ENCODE data around the gene BSCL2. TPM values are rescaled to one million over a fixed set of nuclear protein-coding genes. Genes with fewer than 3 reads are reported as not detected.
"Not testable (repeated sequence)": the region's sequence is repeated elsewhere in the genome, so short reads cannot be mapped to it uniquely, and the experiment has no call there.

Gene BSCL2
- total and polyA plus RNA-seq, 2 donors: 29.3 to 76.6 TPM

DNA sequence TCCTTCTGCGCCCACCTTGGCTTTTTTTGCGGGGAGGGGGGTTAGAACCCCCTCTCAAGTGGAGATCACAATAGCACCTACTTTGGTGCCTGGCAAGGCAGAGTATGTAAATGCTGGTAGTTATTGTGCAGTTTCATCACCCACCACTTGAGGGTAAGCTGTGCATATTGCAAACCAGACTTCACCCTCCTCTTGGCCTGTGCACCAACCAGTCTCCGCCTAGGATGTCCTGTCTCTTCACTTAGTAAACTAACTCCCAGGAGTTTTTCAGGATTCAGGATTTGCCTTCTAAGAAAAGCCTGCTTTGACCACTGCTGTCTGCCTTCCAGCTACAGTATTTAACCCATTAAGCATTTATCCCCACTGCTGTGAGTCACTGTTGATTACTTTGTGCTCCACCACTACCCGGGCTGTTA, 26.4 kb downstream of the BSCL2 start:
- H3K36me3 ChIP-seq (ENCODE audit: control insufficient read depth in 2 of 2, insufficient read depth in 2 of 2, low read length in 1 of 2): peaks cover 17 to 19% of the 10 kb centered on the region in 2 donors
- WGBS: 79% methylated on average over 4 of the region's 4 CpGs
- no peak overlapping the region for H3K4me3 ChIP-seq (ENCODE audit: low read length in 2 of 2)
- H3K27me3 ChIP-seq (ENCODE audit: control insufficient read depth in 2 of 2, insufficient read depth in 1 of 2, low read length in 1 of 2): no peaks in the 10 kb centered on the region
- H3K4me1 ChIP-seq (ENCODE audit: control insufficient read depth in 2 of 2, insufficient read depth in 2 of 2, low read length in 2 of 2): peaks cover 7 to 24% of the 10 kb centered on the region in 2 donors
- no peak overlapping the region for H3K27ac ChIP-seq (ENCODE audit: low read depth in 1 of 2, low read length in 1 of 2)
- peak in 6 of 9 donors; percentile 36 to 81 (median 54) for DNase-seq (ENCODE audit: low read depth in 6 of 9, low spot score in 9 of 9)
- no peaks in the 10 kb centered on the region for H3K9me3 ChIP-seq (ENCODE audit: control insufficient read depth in 2 of 2, insufficient read depth in 1 of 2, low read length in 1 of 2)

DNA sequence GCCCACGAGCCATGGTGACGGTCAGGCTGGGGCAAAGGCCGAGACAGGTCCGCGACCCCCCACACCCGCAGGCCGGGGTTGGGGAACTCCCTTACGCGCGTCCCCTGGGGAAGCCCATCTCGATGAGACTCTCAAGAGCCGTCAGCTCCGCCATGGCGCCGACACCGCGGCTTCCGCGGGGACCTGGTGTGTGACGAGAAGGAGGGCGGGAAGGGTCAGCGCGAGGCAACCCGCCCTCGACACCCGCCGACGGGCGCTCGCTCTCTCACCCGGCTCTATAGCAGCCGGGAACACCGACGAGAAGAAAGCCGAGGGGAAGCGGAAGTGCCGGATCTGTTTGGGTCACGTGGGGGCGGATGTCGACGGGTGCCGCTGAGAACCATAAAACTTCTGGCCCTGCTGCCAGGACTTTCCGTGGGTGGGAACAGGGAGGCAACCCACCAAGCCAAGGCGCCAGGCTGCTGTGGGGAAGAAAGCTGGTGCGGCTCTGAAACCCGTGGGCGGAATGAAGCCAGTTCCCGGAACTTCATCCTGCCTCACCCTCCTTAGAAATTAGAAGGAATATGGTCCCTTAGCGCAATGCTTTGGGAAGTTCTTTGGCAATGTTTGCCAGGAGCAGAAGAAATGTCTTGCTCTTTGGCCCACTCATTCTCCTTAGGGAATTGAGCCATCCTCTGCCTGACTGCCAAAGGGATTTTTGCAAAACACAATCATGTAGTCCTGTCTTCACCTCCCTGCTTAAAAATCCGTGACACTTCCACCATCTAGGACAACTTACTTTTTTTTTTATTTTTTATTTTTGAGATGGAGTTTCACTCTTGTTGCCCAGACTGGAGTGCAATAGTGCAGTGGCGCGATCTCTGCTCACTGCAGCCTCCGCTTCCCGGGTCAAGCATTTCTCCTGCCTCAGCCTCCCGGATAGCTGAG, 28.2 kb downstream of the BSCL2 start, which contains the start of gene UBXN1:
TSS of gene UBXN1 (minus strand) at position 304 of the 927 bp plus-strand sequence. CDS start at position 154, 150 bp downstream.
- peak within 1 kb of the TSS; percentile 56 to 99 for H3K4me3 ChIP-seq (ENCODE audit: low read length in 2 of 2)
- no peaks in the 10 kb centered on the region for H3K27me3 ChIP-seq (ENCODE audit: control insufficient read depth in 2 of 2, insufficient read depth in 1 of 2, low read length in 1 of 2)
- peaks cover 7 to 24% of the 10 kb centered on the region in 2 donors for H3K4me1 ChIP-seq (ENCODE audit: control insufficient read depth in 2 of 2, insufficient read depth in 2 of 2, low read length in 2 of 2)
- no peaks in the 10 kb centered on the region for H3K9me3 ChIP-seq (ENCODE audit: control insufficient read depth in 2 of 2, insufficient read depth in 1 of 2, low read length in 1 of 2)
- peaks cover 19 to 31% of the 10 kb centered on the region in 2 donors for H3K36me3 ChIP-seq (ENCODE audit: control insufficient read depth in 2 of 2, insufficient read depth in 2 of 2, low read length in 1 of 2)
- DNase-seq (ENCODE audit: low read depth in 6 of 9, low spot score in 9 of 9): peak; percentile 56 to 92 (median 82)
- 11% methylated on average over 55 of the region's 55 CpGs for WGBS
- peak within 1 kb of the TSS; percentile 83 to 87 for H3K27ac ChIP-seq (ENCODE audit: low read depth in 1 of 2, low read length in 1 of 2)

- Histone ChIP-seq H3K4me1 (ENCODE audit: control insufficient read depth in 2 of 2, insufficient read depth in 2 of 2, low read length in 2 of 2) (peaks cover 7 to 24% of the 10 kb centered on the region in 2 donors), H3K4me3 (ENCODE audit: low read length in 2 of 2) (peak overlapping the region; percentile 56 to 99), H3K9me3 (ENCODE audit: control insufficient read depth in 2 of 2, insufficient read depth in 1 of 2, low read length in 1 of 2) (no peaks in the 10 kb centered on the region), H3K36me3 (ENCODE audit: control insufficient read depth in 2 of 2, insufficient read depth in 2 of 2, low read length in 1 of 2) (peaks cover 19 to 36% of the 10 kb centered on the region in 2 donors), H3K27ac (ENCODE audit: low read depth in 1 of 2, low read length in 1 of 2) (peak overlapping the region; percentile 83 to 87), H3K27me3 (ENCODE audit: control insufficient read depth in 2 of 2, insufficient read depth in 1 of 2, low read length in 1 of 2) (no peaks in the 10 kb centered on the region)
- no peak for DNase-seq (ENCODE audit: low read depth in 6 of 9, low spot score in 9 of 9)
- 6% methylated on average over 16 of the region's 16 CpGs for WGBS
These were observed 28.8 kb downstream of the BSCL2 start for GRCh38 chr11:62678433-62678769.

GRCh38 chr11:62677714-62678113, 29.5 kb downstream of the BSCL2 start:
- no peak for DNase-seq (ENCODE audit: low read depth in 6 of 9, low spot score in 9 of 9)
- peak overlapping the region; percentile 56 to 99 for H3K4me3 ChIP-seq (ENCODE audit: low read length in 2 of 2)
- H3K9me3 ChIP-seq (ENCODE audit: control insufficient read depth in 2 of 2, insufficient read depth in 1 of 2, low read length in 1 of 2): no peaks in the 10 kb centered on the region
- WGBS: 96% methylated on average over 15 of the region's 15 CpGs
- H3K27ac ChIP-seq (ENCODE audit: low read depth in 1 of 2, low read length in 1 of 2): peak overlapping the region in 1 of 2 donors; percentile 26
- peaks cover 8 to 30% of the 10 kb centered on the region in 2 donors for H3K4me1 ChIP-seq (ENCODE audit: control insufficient read depth in 2 of 2, insufficient read depth in 2 of 2, low read length in 2 of 2)
- peaks cover 19 to 41% of the 10 kb centered on the region in 2 donors for H3K36me3 ChIP-seq (ENCODE audit: control insufficient read depth in 2 of 2, insufficient read depth in 2 of 2, low read length in 1 of 2)
- no peaks in the 10 kb centered on the region for H3K27me3 ChIP-seq (ENCODE audit: control insufficient read depth in 2 of 2, insufficient read depth in 1 of 2, low read length in 1 of 2)

- Histone ChIP-seq H3K4me3 (ENCODE audit: low read length in 2 of 2) (no peak overlapping the region), H3K9me3 (ENCODE audit: control insufficient read depth in 2 of 2, insufficient read depth in 1 of 2, low read length in 1 of 2) (peaks cover 0 to 1% of the 10 kb centered on the region in 2 donors), H3K27me3 (ENCODE audit: control insufficient read depth in 2 of 2, insufficient read depth in 1 of 2, low read length in 1 of 2) (no peaks in the 10 kb centered on the region), H3K27ac (ENCODE audit: low read depth in 1 of 2, low read length in 1 of 2) (no peak overlapping the region), H3K36me3 (ENCODE audit: control insufficient read depth in 2 of 2, insufficient read depth in 2 of 2, low read length in 1 of 2) (peaks cover 19 to 41% of the 10 kb centered on the region in 2 donors), H3K4me1 (ENCODE audit: control insufficient read depth in 2 of 2, insufficient read depth in 2 of 2, low read length in 2 of 2) (peaks cover 13 to 35% of the 10 kb centered on the region in 2 donors)
- no peak for DNase-seq (ENCODE audit: low read depth in 6 of 9, low spot score in 9 of 9)
- WGBS: 95% methylated on average over 6 of the region's 6 CpGs
These were observed 30.1 kb downstream of the BSCL2 start for GRCh38 chr11:62677156-62677555.

- Histone ChIP-seq H3K4me3 (ENCODE audit: low read length in 2 of 2) (no peak overlapping the region), H3K27me3 (ENCODE audit: control insufficient read depth in 2 of 2, insufficient read depth in 1 of 2, low read length in 1 of 2) (no peaks in the 10 kb centered on the region), H3K9me3 (ENCODE audit: control insufficient read depth in 2 of 2, insufficient read depth in 1 of 2, low read length in 1 of 2) (peaks cover 0 to 4% of the 10 kb centered on the region in 2 donors), H3K4me1 (ENCODE audit: control insufficient read depth in 2 of 2, insufficient read depth in 2 of 2, low read length in 2 of 2) (peaks cover 14 to 37% of the 10 kb centered on the region in 2 donors), H3K27ac (ENCODE audit: low read depth in 1 of 2, low read length in 1 of 2) (no peak overlapping the region), H3K36me3 (ENCODE audit: control insufficient read depth in 2 of 2, insufficient read depth in 2 of 2, low read length in 1 of 2) (peaks cover 19 to 41% of the 10 kb centered on the region in 2 donors)
- no peak for DNase-seq (ENCODE audit: low read depth in 6 of 9, low spot score in 9 of 9)
- 85% methylated on average over 6 of the region's 6 CpGs for WGBS
These were observed 30.5 kb downstream of the BSCL2 start for GRCh38 chr11:62676698-62677097.

- H3K9me3 ChIP-seq (ENCODE audit: control insufficient read depth in 2 of 2, insufficient read depth in 1 of 2, low read length in 1 of 2); DNase-seq (ENCODE audit: low read depth in 6 of 9, low spot score in 9 of 9); H3K27me3 ChIP-seq (ENCODE audit: control insufficient read depth in 2 of 2, insufficient read depth in 1 of 2, low read length in 1 of 2); H3K27ac ChIP-seq (ENCODE audit: low read depth in 1 of 2, low read length in 1 of 2); H3K4me3 ChIP-seq (ENCODE audit: low read length in 2 of 2): not testable (repeated sequence)
- Histone ChIP-seq H3K4me1 (ENCODE audit: control insufficient read depth in 2 of 2, insufficient read depth in 2 of 2, low read length in 2 of 2) (peaks cover 16 to 42% of the 10 kb centered on the region in 2 donors), H3K36me3 (ENCODE audit: control insufficient read depth in 2 of 2, insufficient read depth in 2 of 2, low read length in 1 of 2) (peaks cover 19 to 41% of the 10 kb centered on the region in 2 donors)
- 97% methylated on average over 10 of the region's 10 CpGs for WGBS
These were observed 31.8 kb downstream of the BSCL2 start for GRCh38 chr11:62675415-62675814.

- 98% methylated on average over 2 of the region's 2 CpGs for WGBS
- H3K27ac ChIP-seq (ENCODE audit: low read depth in 1 of 2, low read length in 1 of 2): no peak overlapping the region
- peaks cover 15 to 38% of the 10 kb centered on the region in 2 donors for H3K4me1 ChIP-seq (ENCODE audit: control insufficient read depth in 2 of 2, insufficient read depth in 2 of 2, low read length in 2 of 2)
- peaks cover 19 to 41% of the 10 kb centered on the region in 2 donors for H3K36me3 ChIP-seq (ENCODE audit: control insufficient read depth in 2 of 2, insufficient read depth in 2 of 2, low read length in 1 of 2)
- no peaks in the 10 kb centered on the region for H3K27me3 ChIP-seq (ENCODE audit: control insufficient read depth in 2 of 2, insufficient read depth in 1 of 2, low read length in 1 of 2)
- H3K4me3 ChIP-seq (ENCODE audit: low read length in 2 of 2): no peak overlapping the region
- DNase-seq (ENCODE audit: low read depth in 6 of 9, low spot score in 9 of 9): no peak
- H3K9me3 ChIP-seq (ENCODE audit: control insufficient read depth in 2 of 2, insufficient read depth in 1 of 2, low read length in 1 of 2): peaks cover 0 to 4% of the 10 kb centered on the region in 2 donors
These were observed 34.1 kb downstream of the BSCL2 start for GRCh38 chr11:62673196-62673525.
